ENCODE data around the gene AIPL1. TPM values are rescaled to one million over a fixed set of nuclear protein-coding genes. Genes with fewer than 3 reads are reported as not detected.

The AIPL1 gene
- total RNA-seq, 2 experiments from 2014 or later, result not detected

- DNase-seq (ENCODE audit: low spot score), result no peak
- Histone ChIP-seq H4K20me1 (ENCODE audit: insufficient read depth, low read length) (no peaks in the 10 kb centered on the region), H3K36me3 (ENCODE audit: insufficient read depth, low read length) (no peaks in the 10 kb centered on the region), H3K4me3 (ENCODE audit: low read depth, low read length, poor library complexity, severe bottlenecking) (no peak overlapping the region), H3K4me2 (ENCODE audit: low read length) (no peak overlapping the region), H3K79me2 (ENCODE audit: insufficient read depth, low read depth, low read length) (no peaks in the 10 kb centered on the region), H3K9me3 (ENCODE audit: low read length) (no peaks in the 10 kb centered on the region), H2AFZ (ENCODE audit: low read length) (no peak overlapping the region), H3K4me1 (ENCODE audit: insufficient read depth, low read length, poor library complexity, severe bottlenecking) (no peaks in the 10 kb centered on the region), H3K9me2 (ENCODE audit: insufficient read depth, low read length) (no peaks in the 10 kb centered on the region), H3K27ac (ENCODE audit: low read depth, low read length, poor library complexity, severe bottlenecking) (no peak overlapping the region)
- ChIA-PET POLR2A (no interaction called here), CTCF (ENCODE audit: unreplicated experiment) (no interaction called here)
- BruUV-seq (replicated peaks), result no TSS peak
- TF ChIP-seq CTCF (conservative IDR thresholded peaks at IDR 0.05; ENCODE audit: low read length) (no peak), EZH2phosphoT487 (IDR thresholded peaks at IDR 0.05; ENCODE audit: borderline replicate concordance, low read depth, low read length) (no peak)
- intact Hi-C loops (cut with micrococcal nuclease; ENCODE audit: unreplicated experiment), result no loop called here
Measured at GRCh38 chr17:6463616-6464445, 28.9 kb upstream of the AIPL1 start.

GRCh38 chr17:6462692-6463091 is 27.8 kb upstream of the AIPL1 start:
- Histone ChIP-seq H3K9me3 (ENCODE audit: low read length) (no peaks in the 10 kb centered on the region), H3K4me3 (ENCODE audit: low read depth, low read length, poor library complexity, severe bottlenecking) (no peak overlapping the region), H4K20me1 (ENCODE audit: insufficient read depth, low read length) (no peaks in the 10 kb centered on the region), H2AFZ (ENCODE audit: low read length) (no peak overlapping the region), H3K79me2 (ENCODE audit: insufficient read depth, low read depth, low read length) (no peaks in the 10 kb centered on the region), H3K27ac (ENCODE audit: low read depth, low read length, poor library complexity, severe bottlenecking) (no peak overlapping the region), H3K9me2 (ENCODE audit: insufficient read depth, low read length) (no peaks in the 10 kb centered on the region), H3K36me3 (ENCODE audit: insufficient read depth, low read length) (no peaks in the 10 kb centered on the region), H3K4me2 (ENCODE audit: low read length) (no peak overlapping the region), H3K4me1 (ENCODE audit: insufficient read depth, low read length, poor library complexity, severe bottlenecking) (no peaks in the 10 kb centered on the region)
- no peak for TF ChIP-seq EZH2phosphoT487 (IDR thresholded peaks at IDR 0.05; ENCODE audit: borderline replicate concordance, low read depth, low read length)
- TF ChIP-seq CTCF (conservative IDR thresholded peaks at IDR 0.05; ENCODE audit: low read length), result no peak
- no peak for DNase-seq (ENCODE audit: low spot score)
- POLR2A ChIA-PET, result no interaction called here
- BruUV-seq (replicated peaks), result no TSS peak
- intact Hi-C loops (cut with micrococcal nuclease; ENCODE audit: unreplicated experiment), result no loop called here
- CTCF ChIA-PET (ENCODE audit: unreplicated experiment), result no interaction called here

- no peaks in the 10 kb centered on the region for H3K9me2 ChIP-seq (ENCODE audit: insufficient read depth, low read length)
- no peaks in the 10 kb centered on the region for H3K36me3 ChIP-seq (ENCODE audit: insufficient read depth, low read length)
- DNase-seq (ENCODE audit: low spot score), result no peak
- H3K4me1 ChIP-seq (ENCODE audit: insufficient read depth, low read length, poor library complexity, severe bottlenecking), result no peaks in the 10 kb centered on the region
- H3K27ac ChIP-seq (ENCODE audit: low read depth, low read length, poor library complexity, severe bottlenecking), result no peak overlapping the region
- no peak overlapping the region for H2AFZ ChIP-seq (ENCODE audit: low read length)
- TF ChIP-seq CTCF (conservative IDR thresholded peaks at IDR 0.05; ENCODE audit: low read length) (no peak), EZH2phosphoT487 (IDR thresholded peaks at IDR 0.05; ENCODE audit: borderline replicate concordance, low read depth, low read length) (no peak)
- no peaks in the 10 kb centered on the region for H3K79me2 ChIP-seq (ENCODE audit: insufficient read depth, low read depth, low read length)
- no TSS peak for BruUV-seq (replicated peaks)
- H3K9me3 ChIP-seq (ENCODE audit: low read length), result no peaks in the 10 kb centered on the region
- CTCF ChIA-PET (ENCODE audit: unreplicated experiment), result no interaction called here
- H3K4me3 ChIP-seq (ENCODE audit: low read depth, low read length, poor library complexity, severe bottlenecking), result no peak overlapping the region
- no peaks in the 10 kb centered on the region for H4K20me1 ChIP-seq (ENCODE audit: insufficient read depth, low read length)
- no peak overlapping the region for H3K4me2 ChIP-seq (ENCODE audit: low read length)
- intact Hi-C loops (cut with micrococcal nuclease; ENCODE audit: unreplicated experiment), result no loop called here
- POLR2A ChIA-PET, result no interaction called here
Measured at GRCh38 chr17:6461792-6462524, 27.0 kb upstream of the AIPL1 start.
